SK-N-SH (cell line): Measurements from ENCODE around the gene ASS1. TPM values are rescaled to one million over a fixed set of nuclear protein-coding genes. Genes with fewer than 3 reads are reported as not detected.

Source experiments
- CTCF ChIA-PET: fragments of 300-600, 350-600 bp; formaldehyde crosslinking; extraction: SDS; loops from one replicate; lab custom pipeline; 2021; lab: Yijun Ruan, JAX
- POLR2A ChIA-PET: fragments of 350-600 bp; sonication (Branson Sonifier 250); formaldehyde crosslinking; extraction: SDS; loops from one replicate; lab custom pipeline; 2020; ENCODE audit warnings: antibody characterized with exemption, inconsistent platforms; lab: Yijun Ruan, JAX
- DNase-seq: peaks from one replicate; pipeline ENCODE4 v3.0.0; 2012
- H2AFZ ChIP-seq: fragments of 200-600 bp; sonication (generic); 2 replicates; pipeline ENCODE4 v1.8.1; 2016; ENCODE audit warnings: antibody characterized with exemption, mild to moderate bottlenecking, low read depth
- H3F3A ChIP-seq: fragments of 200-600 bp; sonication (generic); replicated peaks from 2 replicates; pipeline ENCODE3; 2016; ENCODE audit warnings: antibody characterized with exemption, mild to moderate bottlenecking; ENCODE audit not compliant: insufficient read depth
- H3K27ac ChIP-seq, 2 experiments: fragments of 200-500 bp in 1 of 2; fragments of 200-600 bp in 1 of 2; sonication (Bioruptor generic) in 1 of 2; sonication (generic), shearing (Covaris generic) in 1 of 2; 2 replicates each; pipeline versions ENCODE4 v1.5.1 to v1.6.1; 2014 to 2016; ENCODE audit warnings: low read depth in 2 of 2, inconsistent platforms in 1 of 2, low read length in 1 of 2, mild to moderate bottlenecking in 1 of 2, mixed read lengths in 1 of 2
- H3K27me3 ChIP-seq: fragments of 200-600 bp; sonication (generic), shearing (Covaris generic); 2 replicates; pipeline ENCODE4 v1.6.1; 2016; ENCODE audit warnings: mixed run types; ENCODE audit not compliant: insufficient read depth
- H3K36me3 ChIP-seq, 2 experiments: fragments of 200-500 bp in 1 of 2; fragments of 200-600 bp in 1 of 2; sonication (Bioruptor generic) in 1 of 2; sonication (generic) in 1 of 2; replicated peaks in 1 of 2; 2 replicates each; pipeline versions ENCODE3 to v1.5.1; 2014 to 2016; ENCODE audit warnings: low read length in 1 of 2, mild to moderate bottlenecking in 1 of 2; ENCODE audit not compliant: insufficient read depth in 2 of 2, control insufficient read depth in 1 of 2
- H3K4me1 ChIP-seq, 2 experiments: fragments of 200-500 bp in 1 of 2; fragments of 200-600 bp in 1 of 2; sonication (Bioruptor generic) in 1 of 2; sonication (generic), shearing (Covaris generic) in 1 of 2; 2 replicates each; pipeline versions ENCODE4 v1.5.1 to v1.6.1; 2014 to 2016; ENCODE audit warnings: low read depth in 1 of 2, low read length in 1 of 2, mixed run types in 1 of 2; ENCODE audit not compliant: insufficient read depth in 2 of 2, control insufficient read depth in 1 of 2
- H3K4me2 ChIP-seq: fragments of 200-600 bp; sonication (generic), shearing (Covaris generic); 2 replicates; pipeline ENCODE4 v1.6.1; 2017; ENCODE audit warnings: mixed run types
- H3K4me3 ChIP-seq, 2 experiments: fragments of 200-500 bp in 1 of 2; fragments of 200-600 bp in 1 of 2; sonication (Bioruptor generic) in 1 of 2; sonication (generic), shearing (Covaris generic) in 1 of 2; 2 replicates each; pipeline versions ENCODE4 v1.5.1 to v1.8.1; 2014 to 2016; ENCODE audit warnings: low read depth in 2 of 2, inconsistent platforms in 1 of 2, low read length in 1 of 2, mild to moderate bottlenecking in 1 of 2, mixed read lengths in 1 of 2, moderate library complexity in 1 of 2
- H3K79me2 ChIP-seq: fragments of 200-600 bp; sonication (generic); 2 replicates; pipeline ENCODE4 v1.8.1; 2017; ENCODE audit warnings: mild to moderate bottlenecking; ENCODE audit not compliant: insufficient read depth
- H3K9ac ChIP-seq: fragments of 200-600 bp; sonication (generic); 2 replicates; pipeline ENCODE4 v1.6.1; 2017; ENCODE audit warnings: mixed run types
- H3K9me2 ChIP-seq: fragments of 200-600 bp; sonication (generic); 2 replicates; pipeline ENCODE4 v1.6.1; 2017; ENCODE audit warnings: mixed run types
- H3K9me3 ChIP-seq: fragments of 200-600 bp; sonication (generic); 2 replicates; pipeline ENCODE4 v1.6.1; 2017; ENCODE audit warnings: mixed run types, mild to moderate bottlenecking, moderate library complexity
- H4K20me1 ChIP-seq: fragments of 200-600 bp; sonication (generic); 2 replicates; pipeline ENCODE4 v1.6.1; 2017; ENCODE audit warnings: mild to moderate bottlenecking, mixed run types; ENCODE audit not compliant: insufficient read depth
- CHD2 ChIP-seq: fragments of 150-350 bp; IDR thresholded peaks from 2 replicates; pipeline ENCODE4 v1.6.1; 2018; ENCODE audit warnings: low read length; ENCODE audit not compliant: partially characterized antibody
- EP300 ChIP-seq, 2 experiments: IDR thresholded peaks; 2 replicates each; pipeline versions ENCODE4 v1.4.0 to v1.6.1; 2012; ENCODE audit warnings: borderline replicate concordance in 1 of 2, low read depth in 1 of 2, low read length in 1 of 2
- EZH2phosphoT487 ChIP-seq: fragments of 200-600 bp; sonication (generic); IDR thresholded peaks from 2 replicates; pipeline ENCODE4 v1.6.1; 2017; ENCODE audit warnings: low read depth, mixed run types, mild to moderate bottlenecking, antibody characterized with exemption, moderate library complexity, borderline replicate concordance
- FOSL2 ChIP-seq: IDR thresholded peaks from 2 replicates; pipeline ENCODE4 v1.4.0; 2012; ENCODE audit warnings: low read depth, mild to moderate bottlenecking, moderate library complexity, borderline replicate concordance
- FOXJ3 ChIP-seq: sonication (generic); formaldehyde crosslinking; IDR thresholded peaks from 2 replicates; pipeline ENCODE4 v1.5.1; 2020; ENCODE audit warnings: mild to moderate bottlenecking, missing genetic modification reagents
- FOXM1 ChIP-seq: IDR thresholded peaks from 2 replicates; pipeline ENCODE4 v1.4.0; 2012; ENCODE audit warnings: low read depth, mild to moderate bottlenecking
- JUND ChIP-seq: IDR thresholded peaks from 2 replicates; pipeline ENCODE4 v1.4.0; 2012
- NRF1 ChIP-seq: IDR thresholded peaks from 2 replicates; pipeline ENCODE4 v1.6.1; 2012; ENCODE audit warnings: low read depth, mild to moderate bottlenecking, low read length
- RCOR1 ChIP-seq: fragments of 150-350 bp; IDR thresholded peaks from 2 replicates; pipeline ENCODE4 v1.6.1; 2017; ENCODE audit warnings: antibody characterized with exemption, low read length
- TAF1 ChIP-seq: IDR thresholded peaks from 2 replicates; pipeline ENCODE4 v1.6.1; 2012; ENCODE audit warnings: low read depth, mild to moderate bottlenecking, low read length, moderate library complexity, borderline replicate concordance
- TEAD4 ChIP-seq: IDR thresholded peaks from 2 replicates; pipeline ENCODE4 v1.4.0; 2012; ENCODE audit warnings: mild to moderate bottlenecking, borderline replicate concordance; ENCODE audit not compliant: insufficient read depth
- USF2 ChIP-seq: fragments of 150-350 bp; IDR thresholded peaks from 2 replicates; pipeline ENCODE4 v1.6.1; 2017; ENCODE audit warnings: antibody characterized with exemption, low read length, low read depth, borderline replicate concordance
- YY1 ChIP-seq: IDR thresholded peaks from 2 replicates; pipeline ENCODE4 v1.4.0; 2012; ENCODE audit warnings: low read depth, mild to moderate bottlenecking
- WGBS: methylation state at CpG from one replicate; pipeline ENCODE4 v1.1.6; 2017; ENCODE audit warnings: low lambda C conversion rate; 5-methylcytosine and 5-hydroxymethylcytosine counted together
- polyA plus RNA-seq, 3 experiments: library from polyadenylated mRNA; depleted of rRNA; stranded (reverse); fragments of >200 nt; gene quantifications; 2 replicates each; pipeline ENCODE4 v1.2.3, GENCODE V29; 2012

The ASS1 gene
- polyA plus RNA-seq, 1 of the 3 experiments (the other 2 are of a cell fraction): 0.59 TPM

- Histone ChIP-seq H3K4me2 (no peak overlapping the region), H4K20me1 (no peaks in the 10 kb centered on the region), H3K4me3 (no peak overlapping the region), H3K9ac (no peak overlapping the region), H3K27me3 (no peaks in the 10 kb centered on the region), H3K9me2 (no peaks in the 10 kb centered on the region), H3K79me2 (no peaks in the 10 kb centered on the region), H3K27ac (no peak overlapping the region), H3F3A (no peaks in the 10 kb centered on the region), H2AFZ (no peak overlapping the region), H3K36me3 (no peaks in the 10 kb centered on the region), H3K9me3 (no peaks in the 10 kb centered on the region), H3K4me1 (no peaks in the 10 kb centered on the region; a peak in 1 of 4 replicates)
- TF ChIP-seq NRF1: no peak
- TF ChIP-seq JUND: no peak
- no peak for TF ChIP-seq FOXJ3
- TF ChIP-seq TAF1: no peak
- TF ChIP-seq USF2: no peak
- TF ChIP-seq TEAD4: no peak
- no peak for TF ChIP-seq FOXM1
- CTCF ChIA-PET: interaction anchor here (0.9 kb wide), 1 partner anchor 164 kb away, joined by 4 read pairs; no protein-coding TSS in a partner anchor
- POLR2A ChIA-PET: no interaction called here
- 85% methylated on average over 4 of the region's 4 CpGs for WGBS
- DNase-seq: peak; percentile 2
Observed at GRCh38 chr9:130518233-130518632, 73.5 kb downstream of the ASS1 start.

GRCh38 chr9:130518943-130519799 is 74.4 kb downstream of the ASS1 start:
- Histone ChIP-seq H3K36me3 (no peaks in the 10 kb centered on the region), H3K4me1 (no peaks in the 10 kb centered on the region; a peak in 1 of 4 replicates), H3K9ac (no peak overlapping the region), H2AFZ (no peak overlapping the region), H3K4me2 (no peak overlapping the region), H3K27ac (no peak overlapping the region), H4K20me1 (no peaks in the 10 kb centered on the region), H3K4me3 (no peak overlapping the region), H3K9me2 (no peaks in the 10 kb centered on the region), H3K79me2 (no peaks in the 10 kb centered on the region), H3F3A (no peaks in the 10 kb centered on the region), H3K9me3 (no peaks in the 10 kb centered on the region), H3K27me3 (no peaks in the 10 kb centered on the region)
- WGBS: 84% methylated on average over 18 of the region's 24 CpGs
- ChIA-PET CTCF (interaction anchor here (0.9 to 1.1 kb wide), 3 partner anchors 16 to 163 kb away, joined by 3 to 4 read pairs (median 3); no protein-coding TSS in a partner anchor), POLR2A (interaction anchor here (0.6 kb wide), 1 partner anchor 452 kb away, joined by 4 read pairs; no protein-coding TSS in a partner anchor)
- peak; percentile 26 for DNase-seq
- no peak for TF ChIP-seq RCOR1
- TF ChIP-seq EZH2phosphoT487: no peak
- TF ChIP-seq YY1: no peak
- no peak for TF ChIP-seq TAF1
- no peak for TF ChIP-seq CHD2
- no peak for TF ChIP-seq FOSL2
- no peak for TF ChIP-seq EP300 (IDR thresholded peaks at IDR 0.05; ENCODE audit: borderline replicate concordance in 1 of 2, low read depth in 1 of 2, low read length in 1 of 2)
- TF ChIP-seq FOXM1: no peak
